ENCODE data around the gene SLC25A3. TPM values are rescaled to one million over a fixed set of nuclear protein-coding genes. Genes with fewer than 3 reads are reported as not detected.

The SLC25A3 gene
- total RNA-seq: 100 to 1,000 TPM; 522 to 531 TPM
- polyA plus RNA-seq (2013, experiment 1 of 2): 694 TPM
- 600 TPM for polyA plus RNA-seq (2013, experiment 2 of 2)
- long read RNA-seq, experiment 1, full-length matches to known transcripts: 216 of 320 reads
- long read RNA-seq, experiment 1, partial matches to known transcripts: 53 of 320 reads
- long read RNA-seq, experiment 1, other reads (novel, unspliced or antisense): 51 of 320 reads
- long read RNA-seq, experiment 2, full-length matches to known transcripts: 308 of 332 reads
- long read RNA-seq, experiment 2, partial matches to known transcripts: 18 of 332 reads
- long read RNA-seq, experiment 2, other reads (novel, unspliced or antisense): 6 of 332 reads
- long read RNA-seq, experiment 3, full-length matches to known transcripts: 2,734 of 2,807 reads
- long read RNA-seq, experiment 3, partial matches to known transcripts: 26 of 2,807 reads
- long read RNA-seq, experiment 3, other reads (novel, unspliced or antisense): 47 of 2,807 reads
- long read RNA-seq, experiment 4, full-length matches to known transcripts: 1,146 of 1,184 reads
- long read RNA-seq, experiment 4, partial matches to known transcripts: 21 of 1,184 reads
- long read RNA-seq, experiment 4, other reads (novel, unspliced or antisense): 17 of 1,184 reads

- Mint-ChIP-seq H3K27ac (peak within 1 kb of the TSS; percentile 95), H3K36me3 (ENCODE audit: low read depth) (peaks cover 38% of the 10 kb centered on the region)
- DNase-seq: peak; percentile 99
These were observed at the start of gene SLC25A3 for GRCh38 chr12:98593351-98594049. Gene SLC25A3 (plus strand): TSS chr12:98593686. CDS start chr12:98593979, 293 bp downstream.

GRCh38 chr12:98543701-98544100 lies 49.8 kb upstream of the SLC25A3 start:
- Mint-ChIP-seq H3K27me3 (ENCODE audit: insufficient read depth) (no peaks in the 10 kb centered on the region), H3K36me3 (ENCODE audit: low read depth) (peaks cover 70% of the 10 kb centered on the region), H3K4me3 (no peak overlapping the region), H3K4me1 (no peaks in the 10 kb centered on the region), H3K9me3 (no peaks in the 10 kb centered on the region), H3K27ac (no peak overlapping the region)
- no peak overlapping the region for H3K9ac ChIP-seq (ENCODE audit: extremely low read depth, low read length, poor library complexity, severe bottlenecking)
- H3K9me3 ChIP-seq (ENCODE audit: control insufficient read depth, low read length): no peaks in the 10 kb centered on the region
- no peak overlapping the region for H3K27ac ChIP-seq (ENCODE audit: low read depth, low read length)
- H3K36me3 ChIP-seq (ENCODE audit: control insufficient read depth, insufficient read depth, low read length): peaks cover 91% of the 10 kb centered on the region
- H3K4me3 ChIP-seq (ENCODE audit: low read length): no peak overlapping the region
- no peaks in the 10 kb centered on the region for H3K27me3 ChIP-seq (ENCODE audit: control insufficient read depth, insufficient read depth, low read length, poor library complexity, severe bottlenecking)
- no peak for DNase-seq
- no peak for TF ChIP-seq CTCF (conservative IDR thresholded peaks at IDR 0.05)
- no peaks in the 10 kb centered on the region for H3K4me1 ChIP-seq (ENCODE audit: control insufficient read depth, insufficient read depth, low read length)

More at GRCh38 chr12:98593351-98594049, at the start of gene SLC25A3:
- Histone ChIP-seq H3K36me3 (ENCODE audit: control insufficient read depth, insufficient read depth, low read length) (peaks cover 35% of the 10 kb centered on the region), H3K9me3 (ENCODE audit: control insufficient read depth, low read length) (no peaks in the 10 kb centered on the region), H3K4me3 (ENCODE audit: low read length) (peak within 1 kb of the TSS; percentile 91), H3K27ac (ENCODE audit: low read depth, low read length) (peak within 1 kb of the TSS; percentile 83), H3K9ac (ENCODE audit: extremely low read depth, low read length, poor library complexity, severe bottlenecking) (peak within 1 kb of the TSS; percentile 94), H3K27me3 (ENCODE audit: control insufficient read depth, insufficient read depth, low read length, poor library complexity, severe bottlenecking) (no peaks in the 10 kb centered on the region), H3K4me1 (ENCODE audit: control insufficient read depth, insufficient read depth, low read length) (no peaks in the 10 kb centered on the region)
- no peaks in the 10 kb centered on the region for H3K27me3 Mint-ChIP-seq (ENCODE audit: insufficient read depth)
- peak within 1 kb of the TSS; percentile 86 for H3K4me3 Mint-ChIP-seq
- H3K4me1 Mint-ChIP-seq: peaks cover 12% of the 10 kb centered on the region
- H3K9me3 Mint-ChIP-seq: no peaks in the 10 kb centered on the region
- TF ChIP-seq CTCF (conservative IDR thresholded peaks at IDR 0.05): no peak
- 0% methylated on average over 18 to 67 of the region's 67 CpGs for whole genome bisulfite sequencing, 2 experiments (ENCODE audit: insufficient coverage in 1 of 2, insufficient read length in 1 of 2)

- no peaks in the 10 kb centered on the region for H3K27me3 ChIP-seq (ENCODE audit: control insufficient read depth, insufficient read depth, low read length, poor library complexity, severe bottlenecking)
- no peak for DNase-seq
- no peak overlapping the region for H3K27ac ChIP-seq (ENCODE audit: low read depth, low read length)
- Mint-ChIP-seq H3K36me3 (ENCODE audit: low read depth) (peaks cover 76% of the 10 kb centered on the region), H3K4me3 (no peak overlapping the region), H3K27ac (no peak overlapping the region), H3K27me3 (ENCODE audit: insufficient read depth) (no peaks in the 10 kb centered on the region), H3K4me1 (no peaks in the 10 kb centered on the region), H3K9me3 (no peaks in the 10 kb centered on the region)
- no peak overlapping the region for H3K9ac ChIP-seq (ENCODE audit: extremely low read depth, low read length, poor library complexity, severe bottlenecking)
- peaks cover 98% of the 10 kb centered on the region for H3K36me3 ChIP-seq (ENCODE audit: control insufficient read depth, insufficient read depth, low read length)
- H3K4me1 ChIP-seq (ENCODE audit: control insufficient read depth, insufficient read depth, low read length): no peaks in the 10 kb centered on the region
- WGBS, 2 experiments (ENCODE audit: insufficient coverage in 1 of 2, insufficient read length in 1 of 2): 100% methylated on average over 1 of the region's 1 CpG
- no peak for TF ChIP-seq CTCF (conservative IDR thresholded peaks at IDR 0.05)
- H3K9me3 ChIP-seq (ENCODE audit: control insufficient read depth, low read length): no peaks in the 10 kb centered on the region
- H3K4me3 ChIP-seq (ENCODE audit: low read length): no peak overlapping the region
These were observed 48.7 kb upstream of the SLC25A3 start for GRCh38 chr12:98544751-98545150.

All from endodermal cell (in vitro differentiated cells).